Lung microvascular endothelial cell (primary cell): Measurements from ENCODE around the gene CYP51A1. TPM values are rescaled to one million over a fixed set of nuclear protein-coding genes. Genes with fewer than 3 reads are reported as not detected.
A peak's percentile ranks its signal among the peaks of the same experiment; 100 is the strongest.
"Not testable (repeated sequence)": the region's sequence is repeated elsewhere in the genome, so short reads cannot be mapped to it uniquely, and the experiment has no call there.

ENCODE experiments used
- DNase-seq, 2 donors: peaks; one replicate each; pipeline versions ENCODE4 v3.0.0 to v3.0.0-alpha.2; 2010; ENCODE audit warnings: low read depth in 2 of 2
- total RNA-seq: library from RNA; depleted of rRNA; stranded (reverse); fragments of >200 nt; gene quantifications from 2 replicates; pipeline ENCODE4 v1.2.1, GENCODE V29; 2014

CYP51A1 gene
- total RNA-seq, 1 donor from 2014 or later, result 141 TPM

DNA sequence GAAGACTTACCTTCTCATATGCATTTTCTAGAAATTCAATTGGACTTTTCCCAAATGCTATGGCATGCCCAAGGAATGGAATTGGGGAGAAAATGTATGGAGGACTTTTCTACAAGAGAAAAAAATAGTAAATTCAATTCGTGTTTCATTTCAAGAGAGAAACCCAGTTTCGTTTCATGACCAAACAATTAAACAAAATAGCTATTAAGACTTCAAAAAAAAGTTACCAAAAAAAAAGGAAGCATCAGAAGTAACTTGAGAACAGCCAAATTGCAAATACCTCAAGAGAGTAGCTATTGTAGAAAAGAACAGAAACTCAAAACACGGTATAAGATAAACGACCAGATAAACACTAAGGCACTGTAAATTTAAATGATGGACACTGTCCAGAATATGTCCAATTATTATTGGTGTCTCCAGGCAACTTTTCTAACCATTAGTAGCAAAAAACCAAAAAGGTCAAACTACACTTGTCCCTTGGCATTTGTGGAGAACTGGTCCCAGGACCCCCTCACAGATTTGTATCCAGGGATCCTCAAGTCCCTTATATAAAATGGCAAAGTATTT, 2.4 kb downstream of the CYP51A1 start:
- no peak for DNase-seq

DNA sequence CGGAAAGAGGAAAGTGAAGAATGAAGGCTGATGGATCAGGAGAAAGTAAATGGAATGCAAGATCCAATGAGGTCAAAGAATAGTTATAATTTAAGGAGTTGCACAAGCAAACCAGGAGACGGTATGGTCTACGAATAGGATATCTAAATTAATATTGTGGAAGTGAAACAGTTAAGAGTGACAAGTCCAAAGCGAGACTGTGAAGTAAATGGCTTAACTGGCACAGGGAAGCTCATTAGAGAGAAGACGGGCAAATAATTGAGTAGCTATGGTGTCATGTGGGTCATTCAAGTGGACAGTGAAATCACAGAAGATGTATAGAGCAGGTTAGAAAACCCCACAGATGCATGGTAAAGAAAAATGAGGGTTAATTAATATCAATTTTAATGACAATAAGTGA, 3.2 kb downstream of the CYP51A1 start:
- no peak for DNase-seq

- DNase-seq, result no peak
Observed at GRCh38 chr7:92121681-92122080, 12.6 kb downstream of the CYP51A1 start.

- DNase-seq, result no peak
Observed at GRCh38 chr7:92119213-92119759, 15.0 kb downstream of the CYP51A1 start.

GRCh38 chr7:92116949-92117348, 17.3 kb downstream of the CYP51A1 start:
- no peak for DNase-seq

GRCh38 chr7:92115821-92116220, 18.5 kb downstream of the CYP51A1 start:
- DNase-seq, result no peak

GRCh38 chr7:92110857-92111256, 23.4 kb downstream of the CYP51A1 start:
- DNase-seq, result no peak

DNA sequence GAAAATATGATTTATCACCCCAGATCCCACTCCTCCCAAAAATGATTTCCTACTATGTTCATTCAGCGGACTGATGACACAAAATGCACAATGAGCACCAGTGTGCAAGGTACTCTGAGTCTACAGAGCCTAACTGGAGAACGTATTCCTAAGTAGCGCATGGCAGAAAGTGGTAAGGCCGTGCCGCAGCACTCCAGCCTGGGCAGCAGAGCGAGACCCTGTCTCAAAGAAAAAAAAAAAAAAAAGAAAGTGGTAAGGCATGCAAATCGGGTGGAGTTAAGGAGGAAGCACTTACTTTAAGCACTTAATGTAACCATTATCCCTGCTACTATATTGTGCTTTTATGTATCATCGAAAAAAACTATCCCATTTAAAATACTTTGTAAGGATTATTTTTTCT, 25.5 kb downstream of the CYP51A1 start:
- DNase-seq, result no peak

DNA sequence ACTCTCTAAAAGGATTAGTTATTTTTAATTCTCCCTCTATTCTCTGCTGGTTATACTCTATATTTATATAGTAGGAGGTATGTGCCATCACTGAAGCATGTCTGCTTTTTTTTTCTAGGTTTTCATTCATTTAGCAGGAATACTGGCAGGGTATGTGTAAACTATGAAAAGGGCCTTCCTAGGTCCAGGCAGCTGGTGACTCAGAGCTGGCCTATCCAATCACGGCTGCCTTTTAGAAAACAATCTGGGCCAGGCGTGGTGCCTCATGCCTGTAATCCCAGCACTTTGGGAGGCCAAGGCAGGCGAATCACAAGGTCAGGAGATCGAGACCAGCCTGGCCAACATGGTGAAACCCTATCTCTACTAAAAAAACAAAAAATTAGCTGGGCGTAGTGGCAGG, 31.4 kb downstream of the CYP51A1 start:
- DNase-seq, result peak in 1 of 2 donors; percentile 7

GRCh38 chr7:92100534-92100933, 33.7 kb downstream of the CYP51A1 start:
- no peak for DNase-seq

DNA sequence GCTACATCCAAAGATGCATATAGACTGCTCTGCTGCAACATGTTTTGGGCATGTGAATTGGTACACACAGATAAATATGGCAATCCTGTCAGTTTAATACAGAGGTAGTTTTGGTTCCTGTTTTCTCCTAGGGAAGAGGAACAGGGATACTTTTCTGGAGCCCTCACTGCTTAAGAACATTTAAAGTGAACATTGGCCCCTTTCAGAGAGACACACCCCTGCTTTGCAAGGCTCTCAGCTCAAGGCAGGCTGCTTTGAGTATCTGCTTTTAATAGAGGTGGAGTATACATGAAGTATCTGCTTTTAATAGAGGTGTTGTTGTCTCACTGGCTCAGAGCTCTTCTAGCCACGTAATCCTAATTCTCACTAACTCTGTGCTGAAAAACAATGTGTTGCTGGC, 38.9 kb downstream of the CYP51A1 start:
- DNase-seq, result no peak

- DNase-seq, result no peak
Observed at GRCh38 chr7:92092210-92092609, 42.1 kb downstream of the CYP51A1 start.

DNA sequence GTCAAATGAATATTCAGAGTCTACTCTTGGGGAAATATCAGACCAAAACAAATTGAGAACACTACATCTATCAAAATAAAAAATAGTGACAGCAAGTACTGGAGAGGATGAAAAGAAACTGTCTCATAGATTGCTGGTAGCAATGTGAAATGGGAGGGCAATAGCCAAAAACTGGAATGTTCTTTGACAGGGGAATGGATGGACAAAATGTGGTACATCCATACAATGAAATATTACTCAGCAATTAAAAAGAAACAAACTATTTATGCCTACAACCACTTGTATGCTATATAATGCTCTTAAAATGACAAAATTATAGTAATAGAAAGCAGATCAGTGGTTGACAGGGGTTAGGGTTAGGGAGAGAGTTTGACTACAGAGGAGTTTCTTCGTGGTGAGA, 46.0 kb downstream of the CYP51A1 start:
- DNase-seq, result no peak

- DNase-seq, result not testable (repeated sequence)
Observed at GRCh38 chr7:92083922-92084321, 50.4 kb downstream of the CYP51A1 start.

DNA sequence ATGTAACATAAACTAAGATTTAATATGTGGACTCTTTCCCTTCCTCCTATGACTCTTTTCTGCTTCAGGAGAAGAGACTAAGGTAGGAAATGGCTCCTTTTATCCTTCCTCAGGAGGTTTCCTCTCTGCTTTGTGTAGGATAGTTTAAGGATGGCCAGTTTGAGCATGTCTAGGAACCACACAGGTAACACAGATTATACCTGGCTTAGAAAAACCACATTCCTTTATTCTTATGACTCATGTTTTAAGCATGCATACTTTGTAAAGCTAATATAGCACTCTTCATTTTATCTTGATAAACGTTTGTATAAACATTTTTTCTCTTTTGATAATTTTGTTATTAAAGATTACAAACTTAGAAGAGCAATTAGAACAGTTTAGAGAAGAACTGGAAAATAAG, 57.8 kb downstream of the CYP51A1 start:
- DNase-seq, result no peak

- DNase-seq, result no peak
Observed at GRCh38 chr7:92075455-92076158, 58.7 kb downstream of the CYP51A1 start.

DNA sequence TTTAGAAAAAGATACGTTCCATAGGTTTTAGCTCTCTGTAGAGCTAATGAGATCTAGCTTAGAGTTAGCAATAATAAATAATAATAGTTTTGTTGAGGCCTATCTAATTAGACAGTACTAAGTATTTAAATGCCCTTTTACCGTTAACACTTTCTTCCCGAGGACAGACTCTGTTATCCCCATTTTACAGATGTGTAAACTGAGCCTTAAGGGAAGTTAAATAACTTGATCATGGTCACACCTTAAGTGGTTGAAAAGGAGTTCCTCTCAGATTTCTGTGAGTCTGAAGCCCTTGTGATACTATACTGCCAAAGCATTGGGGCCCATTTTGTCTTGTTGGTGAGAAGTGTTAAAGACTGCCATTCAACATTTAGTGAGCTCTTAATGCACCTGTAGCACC, 61.6 kb downstream of the CYP51A1 start:
- no peak for DNase-seq

- DNase-seq, result no peak
Observed at GRCh38 chr7:92072121-92072520, 62.2 kb downstream of the CYP51A1 start.

DNA sequence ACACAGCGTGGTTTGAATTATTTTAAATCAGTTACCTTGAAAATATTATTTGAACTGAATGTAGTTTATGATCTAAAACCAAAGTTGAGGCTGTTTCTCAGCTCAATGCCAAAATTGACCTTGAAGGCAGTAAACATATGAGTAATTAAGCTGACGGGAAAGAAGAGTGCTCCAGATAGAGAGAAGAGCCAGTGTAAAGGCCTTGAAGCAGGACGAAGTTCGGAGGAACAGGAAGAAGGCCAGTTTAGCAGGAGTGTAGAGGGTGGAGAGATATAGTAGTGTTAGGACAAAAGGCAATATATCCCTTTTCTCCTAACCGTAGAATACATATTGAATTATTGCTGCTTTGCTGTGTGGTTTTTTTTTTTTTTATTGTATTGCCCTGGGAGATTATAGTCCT, 63.2 kb downstream of the CYP51A1 start:
- DNase-seq, result peak in 1 of 2 donors; percentile 14

DNA sequence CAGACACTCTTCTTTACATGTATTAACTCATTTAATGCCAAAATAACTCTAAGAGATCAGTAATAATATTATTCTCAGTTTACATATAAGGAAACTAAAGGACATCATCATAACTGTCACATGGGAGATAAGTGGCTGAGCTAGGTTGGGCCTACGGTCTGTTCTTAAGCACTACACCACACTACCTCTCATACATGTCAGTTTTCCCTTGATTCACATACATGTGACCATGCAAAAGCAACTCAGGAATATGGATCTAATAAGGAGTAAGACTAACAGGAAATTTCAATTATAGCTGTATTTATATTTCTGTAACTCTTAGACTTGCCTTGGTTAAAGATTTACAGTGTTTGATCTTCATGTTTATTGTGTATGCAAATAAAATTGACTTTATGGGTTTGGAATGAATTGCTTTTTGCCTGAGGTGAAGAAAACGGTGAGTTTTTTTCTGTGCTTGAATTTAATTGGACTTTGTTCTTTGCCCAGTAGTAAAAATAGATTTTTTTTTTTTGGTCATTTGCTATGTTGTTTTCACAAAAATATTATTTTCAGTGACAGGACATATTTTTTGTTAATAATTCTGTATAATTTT, 69.7 kb downstream of the CYP51A1 start:
- no peak for DNase-seq
